Prostate gland (tissue), 2 donors: ENCODE results near the gene LYPD6B. TPM values are rescaled to one million over a fixed set of nuclear protein-coding genes. Genes with fewer than 3 reads are reported as not detected.

Source experiments
- DNase-seq: peaks from one replicate; pipeline ENCODE4 v3.0.0-alpha.2; 2019; ENCODE audit warnings: low spot score
- H3K27ac ChIP-seq, 2 donors: fragments of 200-600 bp; sonication (generic); 2 replicates each; pipeline ENCODE4 v1.5.1; 2017 to 2019
- H3K27me3 ChIP-seq: fragments of 200-600 bp; sonication (generic); replicated peaks from 2 replicates; pipeline ENCODE4 v1.5.1; 2019; ENCODE audit not compliant: insufficient read depth
- H3K36me3 ChIP-seq, 2 donors: fragments of 200-600 bp; sonication (generic); 1 replicate in 1 of 2; 2 replicates in 1 of 2; pipeline versions ENCODE4 v1.5.1 to v1.8.1; 2017 to 2019
- H3K4me1 ChIP-seq: fragments of 200-600 bp; sonication (generic); replicated peaks from 2 replicates; pipeline ENCODE4 v1.5.1; 2019
- H3K4me3 ChIP-seq, 2 donors: fragments of 200-600 bp; sonication (generic); 2 replicates each; pipeline ENCODE4 v1.5.1; 2017 to 2019
- H3K9me3 ChIP-seq: fragments of 200-600 bp; sonication (generic); 2 replicates; pipeline ENCODE4 v1.5.1; 2017
- CTCF ChIP-seq, 4 experiments: fragments of 200-600 bp in 2 of 4; fragments of 450-650 bp in 2 of 4; sonication (generic) in 2 of 4; IDR thresholded peaks; 1 replicate in 3 of 4; 2 replicates in 1 of 4; pipeline ENCODE4 v1.5.1; 2016 to 2019; ENCODE audit warnings: antibody characterized with exemption in 4 of 4, mild to moderate bottlenecking in 2 of 4, moderate library complexity in 2 of 4
- POLR2A ChIP-seq: fragments of 450-650 bp; IDR thresholded peaks from one replicate; pipeline ENCODE4 v1.6.1; 2016; ENCODE audit warnings: antibody characterized with exemption, mild to moderate bottlenecking
- POLR2AphosphoS5 ChIP-seq: sonication (generic); formaldehyde crosslinking; IDR thresholded peaks from one replicate; pipeline ENCODE4 v1.6.1; 2017; ENCODE audit warnings: antibody characterized with exemption
- WGBS: methylation state at CpG from one replicate; pipeline ENCODE4 v1.1.5; 2018; 5-methylcytosine and 5-hydroxymethylcytosine counted together
- intact Hi-C: fragments of 100-400 bp; cut with DNase I; formaldehyde crosslinking; loops from one replicate; pipeline ENCODE4 v1.14.2; 2022
- total RNA-seq, 2 donors: library from RNA; depleted of rRNA; stranded (reverse); fragments of >200 nt; gene quantifications; one replicate each; pipeline ENCODE4 v1.1.0, GENCODE V29; 2016

LYPD6B gene
- total RNA-seq, 2 donors from 2014 or later = 16.8 to 17.8 TPM

- intact Hi-C loops = no loop called here
- WGBS = 82% methylated on average over 2 of the region's 2 CpGs
- TF ChIP-seq POLR2AphosphoS5 (no peak), POLR2A (no peak), CTCF (IDR thresholded peaks at IDR 0.05) (no peak)
Observed at GRCh38 chr2:149152469-149152953, 114.0 kb downstream of the LYPD6B start.

GRCh38 chr2:149155196-149155969 is 116.9 kb downstream of the LYPD6B start:
- intact Hi-C loops = no loop called here
- Histone ChIP-seq H3K9me3 (no peaks in the 10 kb centered on the region), H3K4me3 (no peak overlapping the region), H3K4me1 (no peaks in the 10 kb centered on the region), H3K27me3 (no peaks in the 10 kb centered on the region), H3K36me3 (no peaks in the 10 kb centered on the region), H3K27ac (no peak overlapping the region)
- DNase-seq = no peak
- 83% methylated on average over 4 of the region's 4 CpGs for WGBS
- TF ChIP-seq CTCF (IDR thresholded peaks at IDR 0.05) = no peak
- TF ChIP-seq POLR2A = no peak
- TF ChIP-seq POLR2AphosphoS5 = no peak

More at GRCh38 chr2:149152469-149152953, 114.0 kb downstream of the LYPD6B start:
- H3K27ac ChIP-seq = no peak overlapping the region
- no peak for DNase-seq
- no peaks in the 10 kb centered on the region for H3K4me1 ChIP-seq
- no peak overlapping the region for H3K4me3 ChIP-seq
- H3K9me3 ChIP-seq = no peaks in the 10 kb centered on the region
- no peaks in the 10 kb centered on the region for H3K27me3 ChIP-seq
- no peaks in the 10 kb centered on the region for H3K36me3 ChIP-seq

- intact Hi-C loops = no loop called here
- H3K27ac ChIP-seq = no peak overlapping the region
- no peaks in the 10 kb centered on the region for H3K36me3 ChIP-seq
- H3K27me3 ChIP-seq = no peaks in the 10 kb centered on the region
- H3K9me3 ChIP-seq = no peaks in the 10 kb centered on the region
- H3K4me1 ChIP-seq = no peaks in the 10 kb centered on the region
- DNase-seq = no peak
- H3K4me3 ChIP-seq = no peak overlapping the region
- WGBS = 84% methylated on average over 2 of the region's 2 CpGs
- no peak for TF ChIP-seq CTCF (IDR thresholded peaks at IDR 0.05)
- TF ChIP-seq POLR2A = no peak
- no peak for TF ChIP-seq POLR2AphosphoS5
Observed at GRCh38 chr2:149155988-149156387, 117.5 kb downstream of the LYPD6B start.

- H3K4me3 ChIP-seq = no peak overlapping the region
- H3K36me3 ChIP-seq = no peaks in the 10 kb centered on the region
- no peaks in the 10 kb centered on the region for H3K4me1 ChIP-seq
- TF ChIP-seq CTCF (IDR thresholded peaks at IDR 0.05) (no peak), POLR2A (no peak), POLR2AphosphoS5 (no peak)
- no peaks in the 10 kb centered on the region for H3K9me3 ChIP-seq
- H3K27me3 ChIP-seq = no peaks in the 10 kb centered on the region
- no peak for DNase-seq
- intact Hi-C loops = no loop called here
- H3K27ac ChIP-seq = no peak overlapping the region
- 74% methylated on average over 8 of the region's 8 CpGs for WGBS
Observed at GRCh38 chr2:149156971-149157740, 118.7 kb downstream of the LYPD6B start.
